Measurements from ENCODE around the gene MEIKIN.

Gene MEIKIN

DNA sequence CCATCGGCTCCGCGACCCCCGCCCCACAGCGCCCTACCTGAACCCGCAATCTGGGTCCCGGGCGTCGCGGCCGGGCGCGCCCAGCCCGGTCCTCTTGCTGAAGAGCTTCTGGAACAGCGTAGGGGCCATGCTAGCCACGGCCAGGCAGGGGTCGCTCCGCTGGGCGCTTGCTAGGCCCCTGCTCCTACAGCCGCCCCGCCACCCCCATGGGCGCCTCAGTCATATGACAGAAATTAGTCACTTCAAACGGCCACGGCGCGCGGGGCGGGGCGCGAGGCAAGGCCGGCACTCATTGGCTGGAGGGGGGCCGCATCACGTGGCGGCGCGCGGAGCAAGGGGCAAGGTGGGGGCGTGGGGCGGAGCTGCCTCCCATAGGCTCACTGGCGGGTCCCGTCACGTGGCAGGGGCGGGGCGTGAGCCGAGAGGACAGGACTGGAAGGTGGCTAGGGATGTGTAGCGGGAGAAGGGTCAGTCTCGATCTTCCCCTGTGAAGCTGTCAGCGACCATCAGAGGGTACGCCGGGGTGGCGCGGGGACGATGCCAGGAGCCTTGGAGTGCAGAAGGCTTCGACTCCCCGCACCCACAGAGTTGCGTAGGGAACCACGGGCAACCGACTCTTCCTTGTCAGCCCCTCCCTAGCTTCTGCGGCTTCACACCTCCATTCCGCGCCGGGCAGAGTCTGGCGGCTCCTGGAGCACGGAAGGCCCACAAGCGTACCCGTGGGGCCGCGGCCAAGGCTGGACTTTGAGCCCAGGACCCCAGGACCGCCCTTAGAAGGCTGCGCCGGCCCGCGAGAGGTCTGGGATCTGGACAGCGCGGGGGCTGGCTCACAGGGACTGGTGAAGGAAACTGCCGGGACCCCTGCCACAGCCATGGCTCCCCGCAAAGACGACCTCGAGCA lies 148.4 kb downstream of the MEIKIN start, which contains the start of gene FNIP1:
FNIP1 (minus strand) TSS at position 225 of the 901 bp plus-strand sequence; CDS start at position 129, 96 bp downstream.
- H3K27me3 ChIP-seq (ENCODE audit: control insufficient read depth, insufficient read depth, low read length), result no peaks in the 10 kb centered on the region
- peaks cover 27% of the 10 kb centered on the region for H3K79me2 ChIP-seq
- no peaks in the 10 kb centered on the region for H3K36me3 ChIP-seq (ENCODE audit: control insufficient read depth, insufficient read depth, low read length)
- H3K27ac ChIP-seq, result peak within 1 kb of the TSS; percentile 96
- TF ChIP-seq, protein P1, sequence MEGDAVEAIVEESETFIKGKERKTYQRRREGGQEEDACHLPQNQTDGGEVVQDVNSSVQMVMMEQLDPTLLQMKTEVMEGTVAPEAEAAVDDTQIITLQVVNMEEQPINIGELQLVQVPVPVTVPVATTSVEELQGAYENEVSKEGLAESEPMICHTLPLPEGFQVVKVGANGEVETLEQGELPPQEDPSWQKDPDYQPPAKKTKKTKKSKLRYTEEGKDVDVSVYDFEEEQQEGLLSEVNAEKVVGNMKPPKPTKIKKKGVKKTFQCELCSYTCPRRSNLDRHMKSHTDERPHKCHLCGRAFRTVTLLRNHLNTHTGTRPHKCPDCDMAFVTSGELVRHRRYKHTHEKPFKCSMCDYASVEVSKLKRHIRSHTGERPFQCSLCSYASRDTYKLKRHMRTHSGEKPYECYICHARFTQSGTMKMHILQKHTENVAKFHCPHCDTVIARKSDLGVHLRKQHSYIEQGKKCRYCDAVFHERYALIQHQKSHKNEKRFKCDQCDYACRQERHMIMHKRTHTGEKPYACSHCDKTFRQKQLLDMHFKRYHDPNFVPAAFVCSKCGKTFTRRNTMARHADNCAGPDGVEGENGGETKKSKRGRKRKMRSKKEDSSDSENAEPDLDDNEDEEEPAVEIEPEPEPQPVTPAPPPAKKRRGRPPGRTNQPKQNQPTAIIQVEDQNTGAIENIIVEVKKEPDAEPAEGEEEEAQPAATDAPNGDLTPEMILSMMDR (IDR thresholded peaks at IDR 0.05), result peak; percentile 19
- H3K9me3 ChIP-seq (ENCODE audit: control insufficient read depth, low read length), result no peaks in the 10 kb centered on the region
- peak within 1 kb of the TSS; percentile 85 for H3K9ac ChIP-seq
- peak within 1 kb of the TSS; percentile 91 for H3K4me2 ChIP-seq (ENCODE audit: low read length)
- H2AFZ ChIP-seq, result peak within 1 kb of the TSS; percentile 98
- peak within 1 kb of the TSS; percentile 86 for H3K4me3 ChIP-seq (ENCODE audit: low read depth, low read length)
- no peaks in the 10 kb centered on the region for H3K4me1 ChIP-seq

DNA sequence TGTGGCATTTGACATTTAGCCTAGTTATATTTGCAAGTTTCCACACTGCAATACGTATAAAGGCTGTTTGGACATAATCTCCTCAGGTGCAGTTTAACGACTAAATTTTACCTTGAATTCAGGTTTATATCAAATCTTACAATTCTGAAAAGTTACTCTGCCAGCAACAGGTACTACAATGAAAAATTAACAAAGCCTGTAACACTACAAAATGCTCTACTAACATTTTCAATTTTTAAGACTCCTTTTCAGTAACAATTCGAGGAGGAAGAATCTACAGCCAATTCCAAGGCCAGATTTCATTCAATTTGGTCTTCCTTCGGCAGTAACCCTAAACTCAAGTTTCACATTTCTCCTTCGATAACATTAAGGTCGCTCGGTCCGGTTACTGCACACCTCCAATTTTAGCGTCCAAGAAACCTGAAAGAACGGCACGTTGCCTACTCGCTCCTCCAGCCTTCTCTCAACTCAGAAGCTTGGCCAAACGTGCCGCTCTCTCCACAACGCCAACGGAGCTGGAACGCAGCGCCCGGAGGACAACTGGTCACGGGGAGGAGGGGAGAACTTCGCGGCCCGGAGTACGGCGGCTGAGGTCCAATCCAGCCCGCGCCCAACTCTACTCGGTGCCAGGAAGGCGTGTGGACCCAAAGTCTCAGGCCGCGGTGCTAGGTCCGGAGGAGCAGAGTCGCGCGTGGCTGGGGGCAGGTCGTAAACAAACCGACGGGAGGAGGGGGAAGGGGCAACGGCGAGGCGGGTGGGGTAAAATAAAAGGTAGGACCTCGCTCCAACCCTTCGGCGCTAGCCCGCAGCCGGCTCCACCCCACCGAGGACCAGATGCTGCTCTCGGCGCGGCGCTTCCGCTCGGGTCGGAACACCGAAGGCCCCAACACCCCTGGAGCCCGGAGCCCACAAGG lies 149.3 kb downstream of the MEIKIN start:
- Histone ChIP-seq H3K4me2 (ENCODE audit: low read length) (peak overlapping the region; percentile 90), H3K4me1 (no peaks in the 10 kb centered on the region), H3K27me3 (ENCODE audit: control insufficient read depth, insufficient read depth, low read length) (no peaks in the 10 kb centered on the region), H3K36me3 (ENCODE audit: control insufficient read depth, insufficient read depth, low read length) (no peaks in the 10 kb centered on the region), H3K27ac (peak overlapping the region; percentile 96), H2AFZ (peak overlapping the region; percentile 98), H3K79me2 (peaks cover 27% of the 10 kb centered on the region), H3K9ac (peak overlapping the region; percentile 85), H3K9me3 (ENCODE audit: control insufficient read depth, low read length) (no peaks in the 10 kb centered on the region), H3K4me3 (ENCODE audit: low read depth, low read length) (peak overlapping the region; percentile 86)
- TF ChIP-seq, protein P1 (IDR thresholded peaks at IDR 0.05), result no peak

DNA sequence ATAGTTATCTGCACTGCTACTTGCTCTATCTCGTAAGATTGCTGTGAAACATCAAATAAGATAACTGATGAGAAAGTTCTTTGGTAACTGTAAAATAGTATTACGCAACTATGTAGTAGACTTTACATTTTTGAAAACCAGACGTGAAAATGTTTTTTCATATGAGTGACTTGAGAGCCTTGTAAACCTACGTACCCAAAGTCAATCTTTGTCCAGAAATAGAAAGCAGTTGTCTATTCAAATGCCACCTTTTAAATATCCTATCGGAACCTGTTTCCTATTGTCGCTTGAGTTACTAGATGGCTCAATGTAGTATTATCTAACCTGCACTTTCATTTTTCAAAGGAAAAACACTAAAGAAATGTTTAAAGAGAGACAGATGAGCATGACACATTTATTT lies 150.2 kb downstream of the MEIKIN start:
- Histone ChIP-seq H3K9ac (no peak overlapping the region), H3K4me3 (ENCODE audit: low read depth, low read length) (peak overlapping the region; percentile 33), H3K36me3 (ENCODE audit: control insufficient read depth, insufficient read depth, low read length) (no peaks in the 10 kb centered on the region), H3K4me1 (no peaks in the 10 kb centered on the region), H3K27me3 (ENCODE audit: control insufficient read depth, insufficient read depth, low read length) (no peaks in the 10 kb centered on the region), H3K79me2 (peaks cover 27% of the 10 kb centered on the region), H3K27ac (no peak overlapping the region), H2AFZ (no peak overlapping the region), H3K4me2 (ENCODE audit: low read length) (peak overlapping the region; percentile 90), H3K9me3 (ENCODE audit: control insufficient read depth, low read length) (no peaks in the 10 kb centered on the region)
- TF ChIP-seq, protein P1 (IDR thresholded peaks at IDR 0.05), result no peak

DNA sequence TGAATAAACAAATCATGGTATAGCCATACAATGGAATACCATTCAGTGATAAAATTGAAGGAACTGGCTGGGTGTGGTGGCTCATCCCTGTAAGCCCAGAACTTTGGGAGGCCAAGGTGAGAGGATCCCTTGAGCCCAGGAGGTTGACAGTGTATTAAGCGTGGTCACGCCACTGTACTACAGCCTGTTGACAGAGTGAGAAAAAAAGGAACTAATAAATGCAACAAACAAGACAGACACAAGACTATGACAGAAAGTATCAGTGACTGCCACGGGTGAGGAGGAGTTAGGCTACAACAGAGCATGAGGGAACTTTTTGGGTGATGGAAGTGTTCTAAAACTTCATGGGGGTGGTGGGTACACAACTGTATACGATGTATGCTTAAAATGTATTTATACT lies 150.9 kb downstream of the MEIKIN start:
- no peak overlapping the region for H3K9ac ChIP-seq
- no peaks in the 10 kb centered on the region for H3K27me3 ChIP-seq (ENCODE audit: control insufficient read depth, insufficient read depth, low read length)
- no peak overlapping the region for H2AFZ ChIP-seq
- H3K27ac ChIP-seq, result no peak overlapping the region
- no peaks in the 10 kb centered on the region for H3K4me1 ChIP-seq
- peaks cover 29% of the 10 kb centered on the region for H3K79me2 ChIP-seq
- no peaks in the 10 kb centered on the region for H3K36me3 ChIP-seq (ENCODE audit: control insufficient read depth, insufficient read depth, low read length)
- TF ChIP-seq, protein P1 (IDR thresholded peaks at IDR 0.05), result no peak
- no peak overlapping the region for H3K4me2 ChIP-seq (ENCODE audit: low read length)
- no peaks in the 10 kb centered on the region for H3K9me3 ChIP-seq (ENCODE audit: control insufficient read depth, low read length)
- H3K4me3 ChIP-seq (ENCODE audit: low read depth, low read length), result peak overlapping the region; percentile 33
